ENCODE measurements around the gene TRPM3. TPM values are rescaled to one million over a fixed set of nuclear protein-coding genes. Genes with fewer than 3 reads are reported as not detected.

The TRPM3 gene
- polyA plus RNA-seq, 2 of the 4 experiments (the other 2 are of a cell fraction), result not detected

- Histone ChIP-seq H3K27ac (no peak overlapping the region), H3K4me3 (no peak overlapping the region), H3K4me2 (no peak overlapping the region), H3K9me3 (no peaks in the 10 kb centered on the region), H3K4me1 (no peaks in the 10 kb centered on the region)
- DNase-seq (ENCODE audit: low read depth in 1 of 2, low spot score in 1 of 2), result peak; percentile 20 to 46
- no peak for FAIRE-seq
- peak; percentile 68 to 88; a peak in 4 of 6 replicates for ATAC-seq
- TF ChIP-seq CTCF (IDR thresholded peaks at IDR 0.05), result peak; percentile 42; the same call in 2 of the 3 replicates
- no peak for TF ChIP-seq CHD4 (IDR thresholded peaks at IDR 0.05; ENCODE audit: borderline replicate concordance)
- peak; percentile 20; the same call in 1 of the 3 replicates for TF ChIP-seq SMC3 (IDR thresholded peaks at IDR 0.05)
- no peak for TF ChIP-seq FOSL2 (IDR thresholded peaks at IDR 0.05)
- no peak for TF ChIP-seq FOSL2 (CRISPR knock-in tag; IDR thresholded peaks at IDR 0.05)
- TF ChIP-seq RAD21 (conservative IDR thresholded peaks at IDR 0.05 in 1 of 2, IDR thresholded peaks at IDR 0.05 in 1 of 2), result peak; percentile 44 to 49; a peak in 2 of 5 replicates
- CTCF ChIA-PET, result interaction anchor here (0.5 to 1.5 kb wide), 14 partner anchors 8 to 233 kb away, joined by 3 to 6 read pairs (median 3); no protein-coding TSS in a partner anchor
- WGBS (ENCODE audit: missing lambda C conversion rate), result 38% methylated on average over 3 of the region's 3 CpGs
- POLR2A ChIA-PET, result interaction anchor here (1.0 kb wide), 1 partner anchor 90 kb away, joined by 3 read pairs; no protein-coding TSS in a partner anchor
These were observed 611.2 kb downstream of the TRPM3 start for GRCh38 chr9:70510157-70510770.

- ChIA-PET POLR2A (no interaction called here), CTCF (no interaction called here)
- Histone ChIP-seq H3K4me1 (no peaks in the 10 kb centered on the region), H3K27ac (no peak overlapping the region), H3K4me3 (no peak overlapping the region), H3K4me2 (no peak overlapping the region), H3K9me3 (no peaks in the 10 kb centered on the region)
- WGBS (ENCODE audit: missing lambda C conversion rate), result 67% methylated on average over 2 of the region's 2 CpGs
- ATAC-seq (no peak), DNase-seq (ENCODE audit: low read depth in 1 of 2, low spot score in 1 of 2) (no peak), FAIRE-seq (no peak)
- TF ChIP-seq CBX8 (IDR thresholded peaks at IDR 0.05), result no peak
- no peak for TF ChIP-seq PHF8 (IDR thresholded peaks at IDR 0.05; ENCODE audit: borderline replicate concordance, low read depth)
- no peak for TF ChIP-seq JUNB (IDR thresholded peaks at IDR 0.05)
- TF ChIP-seq ZSCAN20 (CRISPR knock-in tag; IDR thresholded peaks at IDR 0.05), result no peak
- TF ChIP-seq POLR2A (IDR thresholded peaks at IDR 0.05; ENCODE audit: low read length), result no peak
- TF ChIP-seq CEBPB (IDR thresholded peaks at IDR 0.05), result no peak
- TF ChIP-seq PBX3 (IDR thresholded peaks at IDR 0.05), result no peak
- no peak for TF ChIP-seq HMGXB4 (CRISPR knock-in tag; IDR thresholded peaks at IDR 0.05; ENCODE audit: borderline replicate concordance)
- TF ChIP-seq TFCP2L1 (CRISPR knock-in tag; IDR thresholded peaks at IDR 0.05), result no peak
- no peak for TF ChIP-seq RCOR1 (IDR thresholded peaks at IDR 0.05; ENCODE audit: low read depth, low read length)
- no peak for TF ChIP-seq CBX2 (IDR thresholded peaks at IDR 0.05; ENCODE audit: borderline replicate concordance, low read depth)
These were observed 615.3 kb downstream of the TRPM3 start for GRCh38 chr9:70506159-70506558.

- Histone ChIP-seq H3K9me3 (no peaks in the 10 kb centered on the region), H3K4me1 (no peaks in the 10 kb centered on the region), H3K27ac (no peak overlapping the region), H3K4me2 (no peak overlapping the region), H3K4me3 (no peak overlapping the region)
- DNase-seq (ENCODE audit: low read depth in 1 of 2, low spot score in 1 of 2) (no peak), FAIRE-seq (peak; percentile 61), ATAC-seq (no peak)
- CTCF ChIA-PET, result interaction anchor here (0.6 to 1.2 kb wide), 3 partner anchors 57 to 487 kb away, joined by 3 to 4 read pairs (median 4); no protein-coding TSS in a partner anchor
- 71% methylated on average over 4 of the region's 4 CpGs for WGBS (ENCODE audit: missing lambda C conversion rate)
- POLR2A ChIA-PET, result no interaction called here
- TF ChIP-seq HEYL (CRISPR knock-in tag; IDR thresholded peaks at IDR 0.05) (no peak), NPAS2 (CRISPR knock-in tag; IDR thresholded peaks at IDR 0.05; ENCODE audit: borderline replicate concordance) (no peak), FOSL2 (IDR thresholded peaks at IDR 0.05) (no peak), FOSL2 (CRISPR knock-in tag; IDR thresholded peaks at IDR 0.05) (no peak), RAD21 (conservative IDR thresholded peaks at IDR 0.05 in 1 of 2, IDR thresholded peaks at IDR 0.05 in 1 of 2) (no peak), RARB (CRISPR knock-in tag; IDR thresholded peaks at IDR 0.05) (no peak), CHD2 (IDR thresholded peaks at IDR 0.05; ENCODE audit: low read length, partially characterized antibody) (no peak), CEBPB (IDR thresholded peaks at IDR 0.05) (no peak), HOXB13 (CRISPR knock-in tag; IDR thresholded peaks at IDR 0.05; ENCODE audit: low read depth) (no peak), PBX3 (IDR thresholded peaks at IDR 0.05) (no peak), SMC3 (IDR thresholded peaks at IDR 0.05) (no peak), ESRRA (IDR thresholded peaks at IDR 0.05; ENCODE audit: borderline replicate concordance, low read length) (no peak), MAFK (IDR thresholded peaks at IDR 0.05; ENCODE audit: partially characterized antibody) (no peak), BHLHE40 (IDR thresholded peaks at IDR 0.05; ENCODE audit: low read depth, low read length) (no peak), ZFP36 (IDR thresholded peaks at IDR 0.05; ENCODE audit: borderline replicate concordance, partially characterized antibody) (no peak), RFX5 (IDR thresholded peaks at IDR 0.05) (no peak), PHF8 (IDR thresholded peaks at IDR 0.05; ENCODE audit: borderline replicate concordance, low read depth) (no peak), TFCP2L1 (CRISPR knock-in tag; IDR thresholded peaks at IDR 0.05) (no peak), ZC3H11A (IDR thresholded peaks at IDR 0.05) (no peak)
These were observed 616.6 kb downstream of the TRPM3 start for GRCh38 chr9:70504834-70505233.

Data from A549 (cell line).